Astrocyte of the spinal cord (primary cell): Measurements from ENCODE around the gene MPI.
A peak's percentile ranks its signal among the peaks of the same experiment; 100 is the strongest.
"Not testable (repeated sequence)": the region's sequence is repeated elsewhere in the genome, so short reads cannot be mapped to it uniquely, and the experiment has no call there.

ENCODE experiments used
- DNase-seq: peaks from one replicate; pipeline ENCODE4 v3.0.0; 2011; ENCODE audit warnings: low read depth, low spot score
- H3K4me3 ChIP-seq: 2 replicates; pipeline ENCODE4 v1.5.1; 2011; ENCODE audit warnings: low read depth, mild to moderate bottlenecking, low read length, moderate library complexity
- in situ Hi-C: cut with HindIII; loops from 2 replicates; pipeline ENCODE4 v1.10.0; 2017; ENCODE audit warnings: low sequenced_read_pairs
- TF ChIP-seq, protein P1 (sequence below): IDR thresholded peaks from 2 replicates; pipeline ENCODE4 v1.5.1; 2012; ENCODE audit warnings: low read depth, mild to moderate bottlenecking, low read length, inconsistent platforms

Gene MPI

DNA sequence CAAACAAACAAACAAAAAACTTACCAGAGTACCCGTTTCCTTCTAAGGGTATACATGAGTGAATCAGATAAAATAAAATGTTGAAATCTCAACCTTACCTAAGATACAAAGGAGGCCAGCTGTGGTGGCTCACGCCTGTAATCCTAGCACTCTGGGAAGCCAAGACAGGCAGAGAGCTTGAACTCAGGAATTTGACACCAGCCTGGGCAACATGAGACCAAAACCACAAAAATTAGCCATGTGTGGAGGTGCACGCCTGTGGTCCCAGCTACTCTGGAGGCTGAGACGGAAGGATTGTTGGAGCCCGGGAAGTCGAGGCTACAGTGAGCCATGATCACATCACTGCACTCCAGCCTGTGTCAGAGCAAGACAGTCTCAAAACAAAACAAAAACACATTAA, 27.8 kb downstream of the MPI start:
- no peak for DNase-seq
- TF ChIP-seq, protein P1, sequence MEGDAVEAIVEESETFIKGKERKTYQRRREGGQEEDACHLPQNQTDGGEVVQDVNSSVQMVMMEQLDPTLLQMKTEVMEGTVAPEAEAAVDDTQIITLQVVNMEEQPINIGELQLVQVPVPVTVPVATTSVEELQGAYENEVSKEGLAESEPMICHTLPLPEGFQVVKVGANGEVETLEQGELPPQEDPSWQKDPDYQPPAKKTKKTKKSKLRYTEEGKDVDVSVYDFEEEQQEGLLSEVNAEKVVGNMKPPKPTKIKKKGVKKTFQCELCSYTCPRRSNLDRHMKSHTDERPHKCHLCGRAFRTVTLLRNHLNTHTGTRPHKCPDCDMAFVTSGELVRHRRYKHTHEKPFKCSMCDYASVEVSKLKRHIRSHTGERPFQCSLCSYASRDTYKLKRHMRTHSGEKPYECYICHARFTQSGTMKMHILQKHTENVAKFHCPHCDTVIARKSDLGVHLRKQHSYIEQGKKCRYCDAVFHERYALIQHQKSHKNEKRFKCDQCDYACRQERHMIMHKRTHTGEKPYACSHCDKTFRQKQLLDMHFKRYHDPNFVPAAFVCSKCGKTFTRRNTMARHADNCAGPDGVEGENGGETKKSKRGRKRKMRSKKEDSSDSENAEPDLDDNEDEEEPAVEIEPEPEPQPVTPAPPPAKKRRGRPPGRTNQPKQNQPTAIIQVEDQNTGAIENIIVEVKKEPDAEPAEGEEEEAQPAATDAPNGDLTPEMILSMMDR: no peak
- in situ Hi-C loops: no loop called here
- no peak overlapping the region for H3K4me3 ChIP-seq

DNA sequence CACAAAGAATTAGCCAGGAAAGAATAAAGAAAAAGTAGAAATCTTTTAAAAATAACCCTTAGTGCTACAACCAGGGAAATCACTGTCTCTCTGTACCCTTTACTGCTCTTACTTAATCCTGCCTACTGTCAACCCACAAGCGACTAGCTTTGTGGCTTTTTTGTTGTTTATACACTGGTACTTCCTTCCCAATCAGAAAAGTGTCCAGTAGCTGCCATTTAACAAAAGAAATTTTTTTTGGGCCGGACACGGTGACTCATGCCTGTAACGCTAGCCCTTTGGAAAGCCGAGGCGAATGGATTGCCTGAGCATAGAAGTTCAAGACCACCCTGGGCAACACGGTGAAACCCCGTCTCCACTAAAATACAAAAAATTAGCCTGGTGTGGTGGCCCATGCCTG, 30.6 kb downstream of the MPI start:
- TF ChIP-seq, protein P1: no peak
- DNase-seq: no peak

DNA sequence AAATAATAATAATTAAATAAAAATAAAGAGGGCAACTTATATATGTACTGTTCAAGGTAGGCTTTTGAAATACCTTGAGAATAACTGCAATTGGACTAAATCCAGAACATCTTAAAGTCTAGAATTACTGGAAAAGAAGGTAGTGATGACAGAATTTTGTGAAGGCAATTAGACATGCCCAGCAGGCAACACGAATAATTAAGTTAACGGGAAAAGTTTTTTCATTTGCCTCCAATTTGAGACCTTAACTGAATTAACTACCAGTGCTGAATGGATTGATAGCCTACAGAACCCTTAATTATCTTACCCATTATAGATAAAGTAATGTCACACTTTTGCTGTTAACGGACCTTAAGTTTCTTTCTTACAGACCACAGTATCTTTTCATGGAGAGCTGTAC, 34.7 kb downstream of the MPI start:
- in situ Hi-C loops: no loop called here
- TF ChIP-seq, protein P1: no peak
- no peak overlapping the region for H3K4me3 ChIP-seq
- no peak for DNase-seq

More for the DNA sequence above, 30.6 kb downstream of the MPI start:
- H3K4me3 ChIP-seq: no peak overlapping the region
- in situ Hi-C loops: no loop called here

DNA sequence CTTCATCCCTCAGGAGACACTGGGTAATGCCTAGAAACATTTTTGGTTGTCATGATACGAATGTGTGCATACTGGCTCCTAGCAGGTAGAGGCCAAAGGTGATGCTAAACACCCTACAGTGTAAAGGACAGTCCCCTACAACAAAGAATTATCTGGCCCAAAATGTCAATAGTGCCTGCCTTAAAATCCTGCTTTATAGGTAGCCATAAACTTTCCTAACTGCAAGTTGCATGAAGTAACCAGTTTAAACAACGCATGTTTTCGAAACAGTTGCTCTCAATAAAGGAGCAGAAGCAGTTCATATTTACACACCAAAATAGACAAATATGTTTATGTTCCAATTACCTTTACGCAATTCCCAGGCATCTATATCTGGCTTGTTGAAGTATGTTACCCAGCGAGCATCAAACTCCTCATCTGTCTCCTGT, 38.9 kb downstream of the MPI start:
- DNase-seq: no peak
- in situ Hi-C loops: no loop called here
- no peak overlapping the region for H3K4me3 ChIP-seq
- TF ChIP-seq, protein P1: no peak

DNA sequence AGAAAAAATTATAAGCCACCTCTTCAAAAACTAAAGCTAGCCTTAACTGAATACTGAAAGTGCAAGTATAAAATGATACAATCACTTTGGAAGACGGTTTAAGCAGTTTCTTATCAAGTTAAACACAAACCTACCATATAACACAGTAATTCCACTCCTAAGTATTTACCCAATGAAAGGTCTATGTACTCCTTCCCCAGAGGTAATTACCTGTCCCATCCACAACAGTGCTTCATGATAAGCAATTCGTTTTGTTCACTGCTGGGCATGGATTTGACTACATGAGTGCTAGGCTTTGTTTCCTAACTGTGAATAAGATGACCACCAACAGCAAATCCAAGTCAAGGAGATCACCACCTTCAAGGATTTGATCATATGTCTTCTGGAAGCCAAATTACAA, 43.7 kb downstream of the MPI start:
- H3K4me3 ChIP-seq: no peak overlapping the region
- DNase-seq: no peak
- TF ChIP-seq, protein P1: no peak
- in situ Hi-C loops: no loop called here

DNA sequence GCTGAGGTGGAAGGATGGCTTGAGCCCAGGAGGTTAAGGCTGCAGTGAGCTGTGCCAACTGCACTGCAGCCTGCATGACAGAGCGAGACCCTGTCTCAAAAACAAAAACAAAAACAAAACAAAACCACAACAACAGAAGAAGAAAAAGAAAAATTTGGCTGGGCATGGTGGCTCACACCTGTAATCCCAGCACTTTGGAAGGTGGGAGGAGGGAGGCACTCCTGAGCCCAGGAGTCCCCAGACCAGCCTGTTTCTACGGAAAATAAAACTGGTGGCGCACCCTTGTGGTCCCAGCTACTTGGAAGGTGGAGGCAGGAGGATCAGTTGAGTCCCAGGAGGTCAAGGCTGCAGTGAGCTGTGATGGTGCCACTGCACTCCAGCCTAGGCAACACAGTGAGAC, 45.4 kb downstream of the MPI start:
- in situ Hi-C loops, DNase-seq, H3K4me3 ChIP-seq: not testable (repeated sequence)
- TF ChIP-seq, protein P1: peak; percentile 17

DNA sequence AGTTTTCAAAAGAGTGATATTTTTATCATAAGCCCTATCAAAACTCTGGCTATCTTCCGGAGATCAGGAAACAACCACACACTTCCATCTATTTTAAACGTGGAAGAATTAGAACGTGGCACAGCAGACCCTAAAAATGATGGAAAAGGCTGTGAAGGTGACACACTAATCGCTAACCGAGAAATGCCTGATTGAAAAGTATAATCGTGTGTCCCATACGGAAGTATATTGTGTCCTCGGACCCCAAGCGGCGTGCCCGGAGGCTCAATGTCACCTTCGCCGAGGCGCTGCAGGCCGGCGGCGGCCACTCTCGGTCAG, 47.4 kb downstream of the MPI start:
- no peak for DNase-seq
- TF ChIP-seq, protein P1: no peak
- in situ Hi-C loops: no loop called here
- H3K4me3 ChIP-seq: peak overlapping the region; percentile 71
